AG09319 (cell line): ENCODE data around the gene VASH2.

Experiments
- DNase-seq: peaks from one replicate; pipeline ENCODE4 v3.0.0-alpha.2; 2010; ENCODE audit warnings: low read depth; ENCODE audit errors: extremely low read depth
- TF ChIP-seq, protein P1 (sequence below): IDR thresholded peaks from 2 replicates; pipeline ENCODE4 v1.5.1; 2011; ENCODE audit warnings: low read depth, mild to moderate bottlenecking, inconsistent platforms, low read length, moderate library complexity

Gene VASH2

DNA sequence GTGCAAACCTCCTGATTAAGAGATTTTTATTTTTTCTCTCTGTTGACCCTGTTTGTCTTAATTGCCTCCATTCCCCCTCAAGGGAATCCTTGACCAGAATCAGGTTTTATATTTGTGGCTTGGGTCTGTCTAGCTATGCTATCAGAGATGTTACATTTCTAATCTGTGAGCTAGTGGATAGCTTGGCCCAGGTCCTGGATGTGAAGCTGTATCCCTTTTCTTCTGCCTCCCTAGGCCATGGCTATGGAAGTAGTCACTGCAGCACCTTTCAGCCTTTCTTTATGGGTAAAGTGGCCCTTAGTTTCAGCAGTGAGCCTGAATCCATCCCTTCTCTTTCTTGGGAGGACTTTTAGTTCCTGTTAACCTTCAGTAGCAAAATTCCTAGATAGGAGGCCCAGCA, 82.3 kb downstream of the VASH2 start:
- TF ChIP-seq, protein P1, sequence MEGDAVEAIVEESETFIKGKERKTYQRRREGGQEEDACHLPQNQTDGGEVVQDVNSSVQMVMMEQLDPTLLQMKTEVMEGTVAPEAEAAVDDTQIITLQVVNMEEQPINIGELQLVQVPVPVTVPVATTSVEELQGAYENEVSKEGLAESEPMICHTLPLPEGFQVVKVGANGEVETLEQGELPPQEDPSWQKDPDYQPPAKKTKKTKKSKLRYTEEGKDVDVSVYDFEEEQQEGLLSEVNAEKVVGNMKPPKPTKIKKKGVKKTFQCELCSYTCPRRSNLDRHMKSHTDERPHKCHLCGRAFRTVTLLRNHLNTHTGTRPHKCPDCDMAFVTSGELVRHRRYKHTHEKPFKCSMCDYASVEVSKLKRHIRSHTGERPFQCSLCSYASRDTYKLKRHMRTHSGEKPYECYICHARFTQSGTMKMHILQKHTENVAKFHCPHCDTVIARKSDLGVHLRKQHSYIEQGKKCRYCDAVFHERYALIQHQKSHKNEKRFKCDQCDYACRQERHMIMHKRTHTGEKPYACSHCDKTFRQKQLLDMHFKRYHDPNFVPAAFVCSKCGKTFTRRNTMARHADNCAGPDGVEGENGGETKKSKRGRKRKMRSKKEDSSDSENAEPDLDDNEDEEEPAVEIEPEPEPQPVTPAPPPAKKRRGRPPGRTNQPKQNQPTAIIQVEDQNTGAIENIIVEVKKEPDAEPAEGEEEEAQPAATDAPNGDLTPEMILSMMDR, result no peak

DNA sequence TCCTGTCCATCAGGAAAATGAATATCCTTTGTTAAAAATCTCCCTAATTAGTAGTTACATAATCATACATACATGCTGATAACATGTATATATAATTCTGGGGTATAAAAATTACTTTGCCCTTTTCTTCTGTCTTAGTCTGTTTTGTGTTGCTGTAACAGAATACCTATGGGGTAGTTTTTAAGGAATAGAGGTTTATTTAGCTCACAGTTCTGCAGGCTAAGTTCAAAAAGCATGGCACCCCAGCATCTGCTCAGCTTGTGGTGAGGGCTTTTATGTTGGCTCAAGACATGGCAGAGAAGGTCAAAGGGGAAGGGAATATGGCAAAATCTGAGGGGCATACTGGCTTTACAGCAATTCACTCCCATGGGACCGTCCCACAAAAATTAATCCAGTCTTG, 84.4 kb downstream of the VASH2 start:
- TF ChIP-seq, protein P1, result no peak
- DNase-seq, result no peak

More for the DNA sequence above, 82.3 kb downstream of the VASH2 start:
- DNase-seq, result no peak

DNA sequence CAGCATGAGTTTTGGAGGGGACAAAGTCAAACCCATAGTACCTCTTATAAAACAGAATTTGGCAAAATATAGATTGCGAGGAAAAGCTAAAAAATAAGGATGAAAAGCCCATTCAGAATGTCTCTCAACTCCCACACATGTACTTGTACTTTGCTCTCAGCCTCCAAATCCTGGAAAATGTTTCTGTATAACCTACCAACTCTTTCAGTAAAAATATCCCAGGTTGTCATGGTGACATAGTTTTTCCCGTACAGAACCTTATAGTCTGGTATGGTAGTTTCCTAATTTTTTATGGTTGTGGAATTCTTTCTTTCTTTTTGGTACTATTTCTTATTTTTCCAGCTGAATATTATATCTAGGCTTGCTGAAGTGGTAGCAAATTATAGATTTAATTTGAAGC, 85.2 kb downstream of the VASH2 start:
- TF ChIP-seq, protein P1, result no peak
- no peak for DNase-seq
